Measurements from ENCODE around the gene CA4.

CA4 gene

DNA sequence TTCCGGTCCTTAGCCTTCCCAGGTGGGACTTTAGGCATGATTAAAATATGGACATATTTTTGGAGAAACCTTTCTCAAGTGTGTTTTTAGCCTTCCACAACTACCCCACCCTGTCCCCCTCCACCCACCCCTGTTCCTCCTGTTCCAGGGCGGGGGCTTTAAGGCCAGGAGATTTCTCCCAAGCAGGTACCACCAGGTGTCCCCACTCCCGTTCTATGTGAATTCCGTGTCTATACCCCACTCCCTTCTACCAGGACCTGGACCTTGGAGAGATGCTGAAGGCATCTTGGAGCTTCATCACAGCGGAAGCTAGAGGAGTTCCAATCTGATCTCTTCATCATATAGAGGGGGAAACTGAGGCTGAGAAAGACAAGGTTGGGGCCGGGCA is 9.7 kb downstream of the CA4 start:
- H3K27me3 ChIP-seq (ENCODE audit: low read depth, low read length): peaks cover 4% of the 10 kb centered on the region

DNA sequence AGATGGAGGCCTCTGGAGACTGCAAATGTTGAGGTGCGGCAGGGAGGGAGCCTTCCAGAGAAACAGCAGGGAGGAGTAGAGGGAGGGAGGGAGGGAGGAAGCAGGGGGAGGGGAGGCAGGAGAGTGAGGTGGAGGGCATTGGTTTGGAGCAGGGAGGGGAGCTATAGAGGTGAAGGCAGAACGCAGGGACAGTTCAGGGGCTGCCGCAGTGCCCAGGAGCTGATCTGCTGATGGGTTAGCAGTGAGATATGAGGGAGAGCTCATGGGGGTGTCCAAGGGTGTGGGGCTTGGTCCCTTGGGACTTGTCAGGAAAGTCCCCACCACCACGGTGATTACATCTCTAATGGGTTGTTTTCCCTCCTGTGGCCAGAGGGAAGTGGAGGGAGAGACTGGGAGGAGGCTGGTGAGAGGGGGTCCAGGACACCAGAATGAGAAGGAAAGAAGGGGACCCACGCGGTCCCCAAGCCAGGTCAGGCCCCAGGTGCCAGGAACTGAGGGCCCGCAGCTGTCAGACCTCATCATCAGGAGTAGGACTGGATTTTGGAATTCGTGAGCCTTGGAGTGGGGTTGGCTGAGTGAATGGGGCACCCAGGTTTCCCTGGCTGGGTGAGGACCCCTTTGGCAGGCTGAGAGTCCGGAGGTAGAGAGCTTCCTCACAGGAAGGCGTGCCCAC is 11.2 kb downstream of the CA4 start:
- Histone ChIP-seq H3K4me3 (ENCODE audit: low read depth in 1 of 2, low read length in 2 of 2) (no peak overlapping the region), H3K27me3 (ENCODE audit: low read depth, low read length) (peaks cover 4% of the 10 kb centered on the region), H3K9me3 (ENCODE audit: control insufficient read depth in 1 of 2, low read length in 2 of 2) (no peaks in the 10 kb centered on the region), H3K36me3 (ENCODE audit: control insufficient read depth in 1 of 2, insufficient read depth in 2 of 2, low read length in 2 of 2) (no peaks in the 10 kb centered on the region), H3K27ac (ENCODE audit: low read length) (no peak overlapping the region), H3K4me1 (ENCODE audit: control insufficient read depth in 1 of 2, insufficient read depth in 2 of 2, low read length in 2 of 2) (peaks cover 0 to 6% of the 10 kb centered on the region in 2 donors)

More for the DNA sequence above, 9.7 kb downstream of the CA4 start:
- peaks cover 0 to 11% of the 10 kb centered on the region in 2 donors for H3K4me1 ChIP-seq (ENCODE audit: control insufficient read depth in 1 of 2, insufficient read depth in 2 of 2, low read length in 2 of 2)
- H3K9me3 ChIP-seq (ENCODE audit: control insufficient read depth in 1 of 2, low read length in 2 of 2): no peaks in the 10 kb centered on the region
- no peaks in the 10 kb centered on the region for H3K36me3 ChIP-seq (ENCODE audit: control insufficient read depth in 1 of 2, insufficient read depth in 2 of 2, low read length in 2 of 2)
- H3K27ac ChIP-seq (ENCODE audit: low read length): no peak overlapping the region
- no peak overlapping the region for H3K4me3 ChIP-seq (ENCODE audit: low read depth in 1 of 2, low read length in 2 of 2)

DNA sequence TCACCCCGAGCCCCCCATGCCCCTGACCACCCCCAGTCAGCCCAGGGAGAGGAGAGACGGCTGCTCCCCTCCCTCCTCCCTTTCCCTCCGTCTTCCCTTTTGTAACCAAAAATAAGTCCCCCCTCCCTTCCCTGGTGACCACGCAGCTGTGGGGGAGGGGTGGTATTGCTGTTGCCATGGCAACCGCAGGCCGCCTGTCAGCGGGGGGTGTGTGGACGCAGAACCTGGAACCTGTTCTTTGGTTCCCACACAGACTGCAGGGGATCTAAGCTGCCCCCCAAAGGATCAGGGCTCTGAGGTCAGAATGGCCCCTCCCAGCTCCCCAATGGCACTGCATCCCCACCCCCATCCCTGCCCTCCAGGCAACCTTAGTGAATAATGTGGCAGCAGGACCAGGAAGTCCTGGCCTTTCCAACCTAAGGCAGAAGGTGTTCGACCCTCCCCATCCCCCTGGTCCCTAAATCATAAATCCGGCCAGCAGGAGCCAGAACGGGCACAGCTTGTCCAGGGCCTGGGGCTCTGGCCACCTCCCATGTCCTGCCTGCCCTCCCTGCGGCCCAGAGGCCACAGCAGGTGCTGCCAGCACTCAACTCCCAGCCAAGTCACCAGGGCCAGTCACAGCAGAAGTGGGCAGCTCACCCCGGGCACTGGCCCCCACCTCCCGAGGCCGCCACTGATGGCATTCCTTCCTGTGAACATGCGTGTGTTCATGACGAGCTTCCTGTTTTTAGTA is 12.0 kb downstream of the CA4 start:
- H3K27me3 ChIP-seq (ENCODE audit: low read depth, low read length): peaks cover 2% of the 10 kb centered on the region
- H3K36me3 ChIP-seq (ENCODE audit: control insufficient read depth in 1 of 2, insufficient read depth in 2 of 2, low read length in 2 of 2): no peaks in the 10 kb centered on the region
- H3K4me3 ChIP-seq (ENCODE audit: low read depth in 1 of 2, low read length in 2 of 2): no peak overlapping the region
- H3K9me3 ChIP-seq (ENCODE audit: control insufficient read depth in 1 of 2, low read length in 2 of 2): no peaks in the 10 kb centered on the region
- peaks cover 0 to 6% of the 10 kb centered on the region in 2 donors for H3K4me1 ChIP-seq (ENCODE audit: control insufficient read depth in 1 of 2, insufficient read depth in 2 of 2, low read length in 2 of 2)
- H3K27ac ChIP-seq (ENCODE audit: low read length): no peak overlapping the region

DNA sequence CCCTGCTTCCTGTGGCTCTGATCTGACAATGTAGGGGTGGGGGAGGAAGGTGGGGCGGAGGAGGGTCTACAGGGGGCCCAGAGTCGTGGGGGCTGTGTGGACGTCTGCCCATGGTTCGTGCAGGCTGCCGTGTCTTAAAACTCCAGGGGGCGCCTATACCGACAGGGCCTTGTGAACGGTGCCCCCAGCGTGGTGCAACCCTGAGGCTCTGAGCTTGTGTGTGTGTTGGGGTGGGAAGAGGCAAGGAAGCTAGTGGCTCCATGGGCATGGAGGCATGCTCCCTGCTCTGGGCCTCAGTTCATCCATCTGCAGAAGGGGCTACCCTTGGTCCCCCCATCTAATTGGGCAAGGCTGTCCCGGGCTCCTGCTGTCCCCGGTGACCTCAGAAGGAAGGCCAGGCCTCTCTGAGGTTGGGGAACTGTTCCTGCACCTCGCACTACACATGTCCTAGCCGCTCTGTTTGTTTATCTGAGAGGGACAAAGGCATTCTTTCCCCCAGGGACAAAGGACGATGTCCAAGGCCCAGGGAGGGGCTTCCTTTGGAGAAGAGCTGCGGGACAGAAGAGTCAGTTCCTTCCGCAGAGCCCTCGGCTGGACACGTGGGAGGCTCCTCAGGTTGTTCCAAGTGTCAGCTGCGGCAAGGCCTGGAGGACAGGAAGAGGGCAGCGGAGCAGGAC is 13.5 kb downstream of the CA4 start:
- H3K4me3 ChIP-seq (ENCODE audit: low read depth in 1 of 2, low read length in 2 of 2): no peak overlapping the region
- H3K27me3 ChIP-seq (ENCODE audit: low read depth, low read length): no peaks in the 10 kb centered on the region
- H3K9me3 ChIP-seq (ENCODE audit: control insufficient read depth in 1 of 2, low read length in 2 of 2): no peaks in the 10 kb centered on the region
- H3K4me1 ChIP-seq (ENCODE audit: control insufficient read depth in 1 of 2, insufficient read depth in 2 of 2, low read length in 2 of 2): peaks cover 4 to 6% of the 10 kb centered on the region in 2 donors
- H3K36me3 ChIP-seq (ENCODE audit: control insufficient read depth in 1 of 2, insufficient read depth in 2 of 2, low read length in 2 of 2): no peaks in the 10 kb centered on the region
- H3K27ac ChIP-seq (ENCODE audit: low read length): no peak overlapping the region

DNA sequence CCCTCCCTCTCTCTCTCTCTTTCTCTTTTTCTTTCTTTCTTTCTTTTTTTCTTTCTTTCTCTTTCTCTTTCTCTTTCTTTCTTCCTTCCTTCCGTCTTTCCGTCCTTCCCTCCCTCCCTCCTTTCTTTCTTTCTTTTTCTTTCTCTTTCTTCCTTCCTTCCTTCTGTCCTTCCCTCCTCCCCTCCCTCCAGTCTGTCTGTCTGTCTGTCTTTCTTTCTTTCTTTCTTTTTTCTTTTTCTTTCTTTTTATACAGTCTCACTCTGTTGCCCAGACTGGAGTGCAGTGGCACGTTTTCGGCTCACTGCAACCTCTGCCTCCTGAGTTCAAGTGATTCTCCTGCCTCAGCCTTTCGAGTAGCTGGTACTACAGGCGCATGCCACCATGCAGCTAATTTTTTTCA is 14.4 kb downstream of the CA4 start:
- no peaks in the 10 kb centered on the region for H3K27me3 ChIP-seq (ENCODE audit: low read depth, low read length)
- H3K27ac ChIP-seq (ENCODE audit: low read length): no peak overlapping the region
- no peak overlapping the region for H3K4me3 ChIP-seq (ENCODE audit: low read depth in 1 of 2, low read length in 2 of 2)
- peaks cover 4 to 6% of the 10 kb centered on the region in 2 donors for H3K4me1 ChIP-seq (ENCODE audit: control insufficient read depth in 1 of 2, insufficient read depth in 2 of 2, low read length in 2 of 2)
- H3K9me3 ChIP-seq (ENCODE audit: control insufficient read depth in 1 of 2, low read length in 2 of 2): no peaks in the 10 kb centered on the region
- no peaks in the 10 kb centered on the region for H3K36me3 ChIP-seq (ENCODE audit: control insufficient read depth in 1 of 2, insufficient read depth in 2 of 2, low read length in 2 of 2)

DNA sequence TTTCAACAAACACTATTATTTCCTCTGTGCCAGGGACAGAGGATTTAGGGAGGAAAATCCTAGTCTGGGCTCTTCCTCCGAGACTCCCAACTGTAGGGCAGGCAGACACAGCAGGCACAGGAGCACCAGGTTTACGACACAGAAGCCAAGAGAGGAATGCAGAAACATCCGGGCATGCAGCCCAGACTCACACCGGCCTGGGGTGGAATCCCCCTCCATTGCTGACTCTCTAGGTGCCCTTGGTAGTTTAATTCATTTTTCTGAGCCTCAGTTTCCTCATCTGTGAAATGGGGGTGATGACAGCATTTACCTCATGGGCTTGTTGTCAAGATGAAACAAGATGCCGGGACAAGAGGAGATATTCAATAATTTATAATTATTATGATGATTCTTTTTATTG is 14.9 kb downstream of the CA4 start:
- Histone ChIP-seq H3K36me3 (ENCODE audit: control insufficient read depth in 1 of 2, insufficient read depth in 2 of 2, low read length in 2 of 2) (no peaks in the 10 kb centered on the region), H3K4me1 (ENCODE audit: control insufficient read depth in 1 of 2, insufficient read depth in 2 of 2, low read length in 2 of 2) (peaks cover 4 to 6% of the 10 kb centered on the region in 2 donors), H3K27ac (ENCODE audit: low read length) (no peak overlapping the region), H3K27me3 (ENCODE audit: low read depth, low read length) (no peaks in the 10 kb centered on the region), H3K4me3 (ENCODE audit: low read depth in 1 of 2, low read length in 2 of 2) (no peak overlapping the region), H3K9me3 (ENCODE audit: control insufficient read depth in 1 of 2, low read length in 2 of 2) (no peaks in the 10 kb centered on the region)

DNA sequence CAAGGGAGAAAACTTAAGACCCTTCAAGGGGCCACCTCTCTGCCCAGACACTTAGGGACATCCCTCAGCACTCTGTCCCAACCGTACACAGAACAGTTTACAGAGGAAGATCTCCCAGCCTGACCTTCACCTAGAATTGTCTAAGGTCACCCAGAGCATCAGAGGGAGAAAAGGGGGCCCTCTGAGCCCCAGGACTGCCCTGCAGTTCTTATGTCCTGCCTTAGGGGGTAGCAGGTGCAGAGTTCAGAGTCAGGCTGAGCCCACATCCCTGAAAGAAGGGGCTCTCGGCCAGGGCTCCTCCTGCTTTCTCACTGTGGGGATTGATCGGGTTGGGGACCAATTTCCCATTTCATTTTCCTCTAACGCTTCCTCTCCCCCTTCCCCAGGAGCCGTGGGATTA is 15.4 kb downstream of the CA4 start:
- no peak overlapping the region for H3K27ac ChIP-seq (ENCODE audit: low read length)
- H3K9me3 ChIP-seq (ENCODE audit: control insufficient read depth in 1 of 2, low read length in 2 of 2): no peaks in the 10 kb centered on the region
- no peaks in the 10 kb centered on the region for H3K36me3 ChIP-seq (ENCODE audit: control insufficient read depth in 1 of 2, insufficient read depth in 2 of 2, low read length in 2 of 2)
- peaks cover 4 to 6% of the 10 kb centered on the region in 2 donors for H3K4me1 ChIP-seq (ENCODE audit: control insufficient read depth in 1 of 2, insufficient read depth in 2 of 2, low read length in 2 of 2)
- no peaks in the 10 kb centered on the region for H3K27me3 ChIP-seq (ENCODE audit: low read depth, low read length)
- H3K4me3 ChIP-seq (ENCODE audit: low read depth in 1 of 2, low read length in 2 of 2): no peak overlapping the region

DNA sequence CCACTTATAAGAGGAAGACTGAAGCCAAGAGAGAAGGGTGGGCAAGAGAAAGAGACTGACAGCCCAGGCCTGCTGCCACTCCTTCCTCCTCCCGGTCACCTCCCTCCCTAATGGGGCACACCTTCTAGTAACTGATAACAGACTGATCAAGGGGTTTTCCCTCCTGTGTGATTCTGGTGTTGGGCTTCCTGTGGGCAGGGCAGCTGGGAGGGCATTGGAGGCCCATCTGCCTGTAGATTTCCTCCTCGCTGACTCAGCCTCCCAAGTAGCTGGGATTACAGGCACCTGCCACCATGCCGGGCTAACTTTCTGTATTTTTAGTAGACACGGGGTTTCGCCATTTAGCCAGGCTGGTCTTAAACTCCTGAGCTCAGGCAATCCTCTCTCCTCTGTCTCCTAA is 16.2 kb downstream of the CA4 start:
- no peak overlapping the region for H3K27ac ChIP-seq (ENCODE audit: low read length)
- peaks cover 6 to 8% of the 10 kb centered on the region in 2 donors for H3K4me1 ChIP-seq (ENCODE audit: control insufficient read depth in 1 of 2, insufficient read depth in 2 of 2, low read length in 2 of 2)
- H3K4me3 ChIP-seq (ENCODE audit: low read depth in 1 of 2, low read length in 2 of 2): no peak overlapping the region
- H3K9me3 ChIP-seq (ENCODE audit: control insufficient read depth in 1 of 2, low read length in 2 of 2): no peaks in the 10 kb centered on the region
- H3K27me3 ChIP-seq (ENCODE audit: low read depth, low read length): no peaks in the 10 kb centered on the region
- H3K36me3 ChIP-seq (ENCODE audit: control insufficient read depth in 1 of 2, insufficient read depth in 2 of 2, low read length in 2 of 2): no peaks in the 10 kb centered on the region

DNA sequence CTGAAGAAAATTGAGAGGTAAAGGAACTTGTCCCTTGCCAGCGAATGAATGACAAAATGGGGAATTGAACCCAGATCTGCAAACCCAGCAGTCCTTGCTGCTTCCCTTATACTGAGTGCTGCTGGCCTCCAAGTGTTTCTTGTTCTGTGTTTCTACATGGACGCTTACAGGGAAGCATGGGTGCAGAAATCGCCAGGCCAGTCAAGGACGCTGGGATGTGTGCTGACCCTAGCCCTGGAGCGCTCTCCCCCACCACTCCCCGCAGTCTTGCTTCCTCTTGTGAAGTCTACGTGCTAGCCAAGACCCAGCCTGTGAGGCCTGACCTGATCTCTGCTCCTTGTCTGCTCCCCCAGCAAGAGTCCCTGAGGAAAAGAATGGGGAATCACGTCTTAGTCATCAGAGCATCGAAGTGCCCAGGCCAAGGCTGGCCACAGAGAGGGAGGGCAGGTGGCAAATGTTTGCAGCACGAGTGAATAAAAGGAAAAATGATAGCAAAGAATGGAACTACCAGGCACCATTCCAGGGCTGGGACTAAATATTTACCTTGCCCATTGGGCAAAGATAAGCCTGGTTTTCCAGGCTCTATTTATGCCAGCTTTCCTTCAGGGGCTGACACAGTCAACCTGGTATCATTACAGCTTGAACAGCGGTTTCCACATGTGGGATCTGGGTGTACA is 17.4 kb downstream of the CA4 start:
- no peak overlapping the region for H3K27ac ChIP-seq (ENCODE audit: low read length)
- no peaks in the 10 kb centered on the region for H3K9me3 ChIP-seq (ENCODE audit: control insufficient read depth in 1 of 2, low read length in 2 of 2)
- no peak overlapping the region for H3K4me3 ChIP-seq (ENCODE audit: low read depth in 1 of 2, low read length in 2 of 2)
- peaks cover under 1 to 9% of the 10 kb centered on the region in 2 donors for H3K4me1 ChIP-seq (ENCODE audit: control insufficient read depth in 1 of 2, insufficient read depth in 2 of 2, low read length in 2 of 2)
- no peaks in the 10 kb centered on the region for H3K36me3 ChIP-seq (ENCODE audit: control insufficient read depth in 1 of 2, insufficient read depth in 2 of 2, low read length in 2 of 2)
- H3K27me3 ChIP-seq (ENCODE audit: low read depth, low read length): no peaks in the 10 kb centered on the region

DNA sequence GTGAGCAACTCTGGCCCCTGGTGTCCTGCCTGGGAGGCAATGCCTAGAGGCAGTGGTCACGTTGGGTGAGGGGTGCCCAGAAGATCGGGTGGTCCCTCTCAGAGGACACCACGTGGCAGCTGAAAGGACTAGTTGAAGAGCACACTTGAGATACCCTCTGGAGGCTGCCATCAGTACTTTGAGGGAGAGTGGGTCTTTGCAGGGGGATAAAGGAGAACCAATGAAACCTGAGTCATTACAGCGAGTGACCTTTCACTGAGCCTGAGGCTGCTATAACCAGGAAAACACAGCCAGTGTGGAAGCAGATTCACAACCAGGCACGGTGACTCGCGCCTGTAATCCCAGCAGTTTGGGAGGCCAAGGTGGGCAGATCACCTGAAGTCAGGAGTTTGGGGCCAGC is 18.9 kb downstream of the CA4 start:
- no peaks in the 10 kb centered on the region for H3K27me3 ChIP-seq (ENCODE audit: low read depth, low read length)
- H3K27ac ChIP-seq (ENCODE audit: low read length): no peak overlapping the region
- H3K36me3 ChIP-seq (ENCODE audit: control insufficient read depth in 1 of 2, insufficient read depth in 2 of 2, low read length in 2 of 2): no peaks in the 10 kb centered on the region
- peaks cover 0 to 9% of the 10 kb centered on the region in 2 donors for H3K4me1 ChIP-seq (ENCODE audit: control insufficient read depth in 1 of 2, insufficient read depth in 2 of 2, low read length in 2 of 2)
- no peak overlapping the region for H3K4me3 ChIP-seq (ENCODE audit: low read depth in 1 of 2, low read length in 2 of 2)
- no peaks in the 10 kb centered on the region for H3K9me3 ChIP-seq (ENCODE audit: control insufficient read depth in 1 of 2, low read length in 2 of 2)
